HCT116 (cell line): ENCODE results near the gene PGS1. TPM values are rescaled to one million over a fixed set of nuclear protein-coding genes. Genes with fewer than 3 reads are reported as not detected.

Experiments used
- ATAC-seq: fragments of 200-7000 bp; cut with Tn5 transposase; 2 replicates; pipeline ENCODE4 v1.9.1; 2020; ENCODE audit warnings: mild to moderate bottlenecking, moderate library complexity
- BruUV-seq: library from RNA; stranded (reverse); fragments of 400-500 nt; replicated peaks from 2 replicates; lab custom pipeline; 2021; lab: Mats Ljungman, UMichigan
- CTCF ChIA-PET: fragments of 300-600 bp; sonication (Branson Sonifier 250); formaldehyde crosslinking; loops from one replicate; lab custom pipeline; 2021; ENCODE audit warnings: antibody characterized with exemption; lab: Charles Lee
- POLR2A ChIA-PET: fragments of 300-600, 350-600 bp; sonication (Branson Sonifier 250); formaldehyde crosslinking; loops from one replicate; lab custom pipeline; 2021; ENCODE audit warnings: antibody characterized with exemption; lab: Charles Lee
- RAD21 ChIA-PET, 2 experiments: fragments of 300-600 bp; sonication (Branson Sonifier 250); formaldehyde crosslinking; loops; one replicate each; lab custom pipeline; 2023; ENCODE audit warnings: low total read pairs in 2 of 2; ENCODE audit not compliant: uncharacterized antibody in 2 of 2, unreplicated experiment in 2 of 2, low non-redundant PET in 1 of 2; lab: Charles Lee
- DNase-seq: peaks from one replicate; pipeline ENCODE4 v3.0.0-alpha.2; 2010; ENCODE audit warnings: low read depth, low spot score
- H2AFZ ChIP-seq: fragments of 200-600 bp; shearing (Covaris generic), sonication (generic); 2 replicates; pipeline ENCODE4 v1.6.1; 2017; ENCODE audit warnings: low read depth, mixed run types, mixed read lengths, antibody characterized with exemption, low read length; ENCODE audit not compliant: poor library complexity, severe bottlenecking
- H3K27ac ChIP-seq: 2 replicates; pipeline ENCODE4 v1.5.1; 2012; ENCODE audit warnings: low read depth, low read length
- H3K27me3 ChIP-seq: fragments of 200-600 bp; sonication (generic); 2 replicates; pipeline ENCODE4 v1.6.1; 2016; ENCODE audit warnings: mixed run types, low read length, mixed read lengths; ENCODE audit not compliant: insufficient read depth
- H3K36me3 ChIP-seq, 2 experiments: fragments of 200-500 bp in 1 of 2; fragments of 200-600 bp in 1 of 2; sonication (Bioruptor generic) in 1 of 2; sonication (generic) in 1 of 2; 2 replicates each; pipeline versions ENCODE4 v1.5.1 to v1.6.1; 2014 to 2016; ENCODE audit warnings: low read length in 2 of 2, inconsistent platforms in 1 of 2, mixed read lengths in 1 of 2, mixed run types in 1 of 2; ENCODE audit not compliant: insufficient read depth in 2 of 2, control insufficient read depth in 1 of 2
- H3K4me1 ChIP-seq, 2 experiments: fragments of 200-600 bp in 1 of 2; sonication (generic) in 1 of 2; 2 replicates each; pipeline versions ENCODE4 v1.5.1 to v1.6.1; 2012 to 2017; ENCODE audit warnings: low read length in 2 of 2, inconsistent platforms in 1 of 2, mild to moderate bottlenecking in 1 of 2, mixed read lengths in 1 of 2, mixed run types in 1 of 2, moderate library complexity in 1 of 2; ENCODE audit not compliant: insufficient read depth in 2 of 2, control insufficient read depth in 1 of 2
- H3K4me2 ChIP-seq: fragments of 200-600 bp; sonication (generic); 2 replicates; pipeline ENCODE4 v1.6.1; 2017; ENCODE audit warnings: mixed run types, low read length, mixed read lengths
- H3K4me3 ChIP-seq, 2 experiments: fragments of 200-600 bp in 1 of 2; sonication (generic) in 1 of 2; replicated peaks in 1 of 2; 2 replicates each; pipeline ENCODE4 v1.5.1; 2011 to 2016; ENCODE audit warnings: low read length in 2 of 2, control low read depth in 1 of 2, low read depth in 1 of 2, mild to moderate bottlenecking in 1 of 2, mixed read lengths in 1 of 2, mixed run types in 1 of 2
- H3K79me2 ChIP-seq: fragments of 200-600 bp; sonication (generic); 2 replicates; pipeline ENCODE4 v1.6.1; 2017; ENCODE audit warnings: mild to moderate bottlenecking, mixed run types, low read length, moderate library complexity, mixed read lengths; ENCODE audit not compliant: insufficient read depth
- H3K9ac ChIP-seq: fragments of 200-600 bp; sonication (generic); 2 replicates; pipeline ENCODE4 v1.6.1; 2016; ENCODE audit warnings: low read length, mixed read lengths
- H3K9me2 ChIP-seq: fragments of 200-600 bp; sonication (generic), shearing (Covaris generic); 2 replicates; pipeline ENCODE4 v1.6.1; 2017; ENCODE audit warnings: mixed run types, mild to moderate bottlenecking, moderate library complexity; ENCODE audit not compliant: insufficient read depth
- H3K9me3 ChIP-seq, 2 experiments: fragments of 200-500 bp in 1 of 2; fragments of 200-600 bp in 1 of 2; sonication (Bioruptor generic) in 1 of 2; sonication (generic) in 1 of 2; 2 replicates each; pipeline ENCODE4 v1.6.1; 2014 to 2017; ENCODE audit warnings: low read length in 2 of 2, mixed read lengths in 2 of 2, inconsistent platforms in 1 of 2, low read depth in 1 of 2, mild to moderate bottlenecking in 1 of 2, mixed run types in 1 of 2, moderate library complexity in 1 of 2; ENCODE audit not compliant: control insufficient read depth in 1 of 2, insufficient read depth in 1 of 2
- H4K20me1 ChIP-seq: fragments of 200-600 bp; sonication (generic), shearing (Covaris generic); 2 replicates; pipeline ENCODE4 v1.6.1; 2017; ENCODE audit warnings: mixed run types, mild to moderate bottlenecking, moderate library complexity; ENCODE audit not compliant: insufficient read depth
- ELF1 ChIP-seq: IDR thresholded peaks from 2 replicates; pipeline ENCODE4 v1.6.1; 2012; ENCODE audit warnings: low read depth, borderline replicate concordance
- POLR2A ChIP-seq: IDR thresholded peaks from 2 replicates; pipeline ENCODE4 v1.7.0; 2011; ENCODE audit warnings: borderline replicate concordance; ENCODE audit not compliant: insufficient read depth, insufficient read length; ENCODE audit errors: extremely low read depth
- SRF ChIP-seq: IDR thresholded peaks from 2 replicates; pipeline ENCODE4 v1.6.1; 2012; ENCODE audit warnings: low read depth
- intact Hi-C: fragments of 100-400 bp; cut with micrococcal nuclease; formaldehyde crosslinking; loops from 2 replicates; pipeline ENCODE4 v1.10.0; 2022
- total RNA-seq: library from RNA; stranded (reverse); gene quantifications from one replicate; pipeline ENCODE4 v1.2.1, GENCODE V29; 2021; ENCODE audit not compliant: unreplicated experiment
- TF ChIP-seq, protein P1 (sequence below): IDR thresholded peaks from 2 replicates; pipeline ENCODE4 v1.6.1; 2011; ENCODE audit warnings: mild to moderate bottlenecking, low read length, moderate library complexity; ENCODE audit not compliant: insufficient replicate concordance; ENCODE audit errors: extremely low read depth

The PGS1 gene
- total RNA-seq, 1 experiment from 2014 or later: 44.4 TPM

DNA sequence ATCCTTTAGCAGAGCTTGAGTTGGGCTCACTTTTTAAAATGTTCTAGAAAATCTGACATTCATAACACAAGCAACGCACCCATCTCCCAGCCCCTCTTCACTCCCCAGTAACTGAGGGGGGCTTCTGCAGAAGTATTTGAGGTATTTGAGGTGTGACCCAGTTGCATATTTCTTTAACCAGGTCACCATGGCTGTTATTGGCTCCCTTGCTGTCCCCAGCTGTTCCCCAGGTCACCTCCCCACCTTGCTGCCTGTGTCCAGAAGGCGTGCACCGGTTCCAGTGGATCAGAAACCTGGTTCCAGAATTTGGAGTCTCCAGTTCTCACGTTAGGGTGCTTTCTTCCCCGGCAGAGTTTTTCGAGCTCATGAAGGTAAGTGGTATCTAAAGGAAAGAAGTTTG, 13.8 kb downstream of the PGS1 start:
- Histone ChIP-seq H3K9me3 (no peaks in the 10 kb centered on the region), H2AFZ (no peak overlapping the region), H3K9me2 (no peaks in the 10 kb centered on the region), H3K27ac (peak overlapping the region; percentile 60; the same call in 1 of the 2 replicates), H3K9ac (peak overlapping the region; percentile 9; the same call in 1 of the 2 replicates), H3K4me3 (no peak overlapping the region), H4K20me1 (peaks cover 11% of the 10 kb centered on the region; the same call in 1 of the 2 replicates), H3K36me3 (peaks cover 15 to 32% of the 10 kb centered on the region in 2 experiments; a peak in 2 of 4 replicates), H3K27me3 (no peaks in the 10 kb centered on the region), H3K79me2 (peaks cover 96% of the 10 kb centered on the region), H3K4me2 (peak overlapping the region; percentile 53)
- BruUV-seq: no TSS peak
- RAD21 ChIA-PET: interaction anchor here in 1 of 2 experiments (0.5 kb wide), 1 partner anchor 31 kb away, joined by 3 read pairs; no protein-coding TSS in a partner anchor
- intact Hi-C loops: no loop called here
- DNase-seq: no peak
- POLR2A ChIA-PET: interaction anchor here (1.0 kb wide), 1 partner anchor 13 kb away, joined by 3 read pairs; no protein-coding TSS in a partner anchor
- CTCF ChIA-PET: interaction anchor here (1.6 to 1.8 kb wide), 2 partner anchors 8 to 30 kb away, joined by 3 to 7 read pairs; no protein-coding TSS in a partner anchor
- no peak for ATAC-seq
- no peak for TF ChIP-seq SRF
- TF ChIP-seq, protein P1, sequence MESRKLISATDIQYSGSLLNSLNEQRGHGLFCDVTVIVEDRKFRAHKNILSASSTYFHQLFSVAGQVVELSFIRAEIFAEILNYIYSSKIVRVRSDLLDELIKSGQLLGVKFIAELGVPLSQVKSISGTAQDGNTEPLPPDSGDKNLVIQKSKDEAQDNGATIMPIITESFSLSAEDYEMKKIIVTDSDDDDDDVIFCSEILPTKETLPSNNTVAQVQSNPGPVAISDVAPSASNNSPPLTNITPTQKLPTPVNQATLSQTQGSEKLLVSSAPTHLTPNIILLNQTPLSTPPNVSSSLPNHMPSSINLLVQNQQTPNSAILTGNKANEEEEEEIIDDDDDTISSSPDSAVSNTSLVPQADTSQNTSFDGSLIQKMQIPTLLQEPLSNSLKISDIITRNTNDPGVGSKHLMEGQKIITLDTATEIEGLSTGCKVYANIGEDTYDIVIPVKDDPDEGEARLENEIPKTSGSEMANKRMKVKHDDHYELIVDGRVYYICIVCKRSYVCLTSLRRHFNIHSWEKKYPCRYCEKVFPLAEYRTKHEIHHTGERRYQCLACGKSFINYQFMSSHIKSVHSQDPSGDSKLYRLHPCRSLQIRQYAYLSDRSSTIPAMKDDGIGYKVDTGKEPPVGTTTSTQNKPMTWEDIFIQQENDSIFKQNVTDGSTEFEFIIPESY: no peak
- TF ChIP-seq POLR2A: no peak
- no peak for TF ChIP-seq ELF1
- TF ChIP-seq, all 23 proteins: peak for 0
- H3K4me1 ChIP-seq: peaks cover 13 to 28% of the 10 kb centered on the region in 2 experiments

DNA sequence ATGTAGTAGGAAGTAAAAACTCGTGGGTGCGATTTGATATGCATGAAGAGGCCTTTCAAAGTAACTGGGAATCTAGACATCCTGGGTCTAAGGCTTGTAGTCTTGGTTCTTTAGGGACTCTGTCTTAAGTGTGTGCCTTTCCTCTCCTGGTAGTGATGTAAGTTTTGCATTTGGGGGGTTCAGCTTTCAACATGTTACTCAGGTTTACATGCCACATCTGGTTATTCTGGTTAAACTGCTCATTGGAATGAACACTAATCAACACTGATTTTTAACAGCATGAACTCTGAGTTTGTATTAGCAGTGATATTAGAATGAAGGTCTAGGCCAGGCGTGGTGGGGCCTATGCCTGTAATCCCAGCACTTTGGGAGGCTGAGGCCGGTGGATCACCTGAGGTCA, 15.1 kb downstream of the PGS1 start:
- CTCF ChIA-PET: no interaction called here
- ATAC-seq: no peak
- Histone ChIP-seq H3K36me3 (peaks cover 21 to 41% of the 10 kb centered on the region in 2 experiments; a peak in 2 of 4 replicates), H3K27ac (no peak overlapping the region), H3K9me2 (no peaks in the 10 kb centered on the region), H3K4me2 (no peak overlapping the region), H3K4me1 (peaks cover 13 to 28% of the 10 kb centered on the region in 2 experiments), H3K4me3 (no peak overlapping the region), H3K79me2 (peaks cover 89% of the 10 kb centered on the region), H3K9ac (no peak overlapping the region), H3K9me3 (no peaks in the 10 kb centered on the region), H2AFZ (no peak overlapping the region), H3K27me3 (no peaks in the 10 kb centered on the region), H4K20me1 (peaks cover 5% of the 10 kb centered on the region; the same call in 1 of the 2 replicates)
- no peak for DNase-seq
- RAD21 ChIA-PET: interaction anchor here in 1 of 2 experiments (0.7 kb wide), 1 partner anchor 82 kb away, joined by 11 read pairs; no protein-coding TSS in a partner anchor
- TSS peak; percentile 20 for BruUV-seq
- intact Hi-C loops: no loop called here
- POLR2A ChIA-PET: interaction anchor here (0.7 kb wide), 1 partner anchor 14 kb away, joined by 3 read pairs; no protein-coding TSS in a partner anchor
- TF ChIP-seq POLR2A: no peak
- TF ChIP-seq ELF1: no peak
